Stimulated activated CD4-positive, alpha-beta T cell treated with anti-CD3 and anti-CD28 coated beads, Interleukin-15, amount 100 ng/mL, for 1 hour (primary cell): Measurements from ENCODE around the gene RYR2.
"Not testable (repeated sequence)": the region's sequence is repeated elsewhere in the genome, so short reads cannot be mapped to it uniquely, and the experiment has no call there.

ENCODE experiments used
- DNase-seq, 2 donors: peaks; one replicate each; pipeline ENCODE4 v3.0.0-alpha.2; 2020; ENCODE audit warnings: low read depth in 1 of 2, low spot score in 1 of 2

The RYR2 gene

DNA sequence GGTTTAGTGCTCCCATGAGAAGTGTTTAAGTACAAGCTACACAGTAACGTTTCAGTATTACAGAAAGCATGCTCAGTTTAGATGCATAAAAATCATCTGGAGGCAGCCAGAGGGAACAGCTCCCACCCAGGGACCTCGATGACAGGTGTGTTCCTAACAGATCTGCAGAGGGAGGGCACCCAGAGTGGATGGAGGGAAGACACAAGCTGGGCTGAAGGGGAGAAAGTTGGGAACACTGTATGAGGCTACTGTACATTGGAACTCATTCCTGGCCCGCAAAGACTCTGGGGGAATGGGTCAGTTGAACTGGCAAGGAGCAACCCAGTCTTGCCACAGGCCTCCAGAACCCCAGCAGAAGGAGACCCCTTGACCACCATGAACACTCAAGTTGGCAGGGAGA, 796.3 kb downstream of the RYR2 start:
- no peak for DNase-seq

DNA sequence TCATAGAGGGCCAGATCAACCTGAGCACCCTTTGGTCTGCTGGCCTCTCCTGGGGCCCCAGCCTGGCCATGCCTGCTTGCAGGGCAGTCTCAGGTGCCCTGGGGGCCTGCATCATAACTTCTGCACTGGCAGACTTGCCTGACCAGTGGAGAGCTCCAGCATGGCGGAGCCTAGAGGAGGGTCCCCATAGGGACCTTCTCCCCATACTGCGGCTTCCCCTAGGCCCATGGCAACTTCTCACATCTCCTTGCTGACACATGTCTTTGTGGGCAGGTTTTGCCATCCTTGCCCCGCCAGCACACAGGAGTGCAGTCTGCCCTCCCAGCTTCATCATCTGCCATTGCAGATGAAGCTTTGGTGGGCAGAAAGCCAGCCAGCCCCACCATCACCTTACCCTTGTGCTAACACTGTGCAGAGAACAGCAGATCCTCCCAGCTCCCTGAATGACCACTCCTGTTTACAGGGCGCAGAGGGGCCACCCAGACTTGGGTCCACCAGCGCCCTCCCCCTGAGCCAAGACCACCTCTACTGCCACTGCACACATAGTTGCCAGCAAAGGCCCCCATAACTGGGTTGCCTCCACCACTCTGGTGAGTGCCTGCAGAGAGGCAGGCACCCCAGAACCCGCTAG, 797.0 kb downstream of the RYR2 start:
- no peak for DNase-seq

DNA sequence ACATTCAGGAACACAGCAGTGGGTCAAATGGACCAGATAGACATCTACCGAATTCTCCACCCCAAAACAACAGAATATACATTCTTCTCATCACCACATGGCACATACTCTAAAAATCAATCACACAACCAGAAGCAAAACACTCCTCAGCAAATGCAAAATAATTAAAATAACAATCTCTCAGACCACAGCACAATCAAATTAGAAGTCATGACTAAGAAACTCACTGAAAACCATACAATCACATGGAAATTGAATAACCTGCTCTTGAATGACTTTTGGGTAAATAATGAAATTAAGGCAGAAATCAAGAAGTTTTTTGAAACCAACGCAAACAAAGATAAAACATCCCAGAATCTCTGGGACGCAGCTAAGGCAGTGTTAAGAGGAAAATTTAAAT, 799.5 kb downstream of the RYR2 start:
- DNase-seq: no peak

DNA sequence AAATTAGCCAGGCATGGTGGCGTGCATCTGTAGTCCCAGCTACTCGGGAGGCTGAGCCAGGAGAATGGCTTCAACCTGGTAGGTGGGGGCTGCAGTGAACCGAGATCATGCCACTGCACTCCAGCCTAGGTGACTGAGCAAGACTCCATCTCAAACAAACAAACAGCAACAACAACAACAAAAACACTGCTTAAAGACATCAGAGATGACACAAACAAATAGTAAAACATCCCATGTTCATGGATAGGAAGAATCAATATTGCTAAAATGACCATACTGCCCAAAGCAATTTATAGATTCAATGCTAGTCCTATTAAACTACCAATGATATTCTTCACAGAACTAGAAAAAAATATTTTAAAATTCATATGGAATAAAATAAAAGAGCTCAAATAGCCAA, 801.5 kb downstream of the RYR2 start:
- not testable (repeated sequence) for DNase-seq

- DNase-seq: no peak
These were observed 809.3 kb downstream of the RYR2 start for GRCh38 chr1:237851210-237851845.

- DNase-seq: no peak
These were observed 810.4 kb downstream of the RYR2 start for GRCh38 chr1:237852342-237852741.

DNA sequence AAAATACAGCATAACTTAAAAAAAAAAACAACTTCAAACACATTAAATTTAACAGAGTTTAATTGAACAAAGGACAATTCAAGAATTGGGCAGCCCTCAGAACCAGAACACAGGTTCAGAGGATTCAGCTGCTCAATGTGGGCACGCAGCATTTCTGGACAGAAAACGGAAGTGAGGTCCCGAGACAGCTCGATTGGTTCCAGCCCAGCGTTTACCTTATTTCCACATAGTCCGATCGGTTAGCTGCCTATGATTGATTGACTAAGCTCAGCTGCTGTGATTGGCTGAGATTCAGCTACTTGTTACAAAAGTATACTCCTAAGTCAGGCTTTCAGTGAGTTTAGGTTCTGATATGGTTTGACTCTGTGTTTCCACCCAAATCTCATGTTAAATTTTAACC, 815.5 kb downstream of the RYR2 start:
- no peak for DNase-seq

GRCh38 chr1:237858992-237859391, 817.0 kb downstream of the RYR2 start:
- DNase-seq: no peak

- no peak for DNase-seq
These were observed 820.0 kb downstream of the RYR2 start for GRCh38 chr1:237861944-237862343.

GRCh38 chr1:237863234-237863633, 821.2 kb downstream of the RYR2 start:
- no peak for DNase-seq

GRCh38 chr1:237864338-237865244, 822.6 kb downstream of the RYR2 start:
- no peak for DNase-seq

GRCh38 chr1:237867380-237867888, 825.5 kb downstream of the RYR2 start:
- DNase-seq: no peak

DNA sequence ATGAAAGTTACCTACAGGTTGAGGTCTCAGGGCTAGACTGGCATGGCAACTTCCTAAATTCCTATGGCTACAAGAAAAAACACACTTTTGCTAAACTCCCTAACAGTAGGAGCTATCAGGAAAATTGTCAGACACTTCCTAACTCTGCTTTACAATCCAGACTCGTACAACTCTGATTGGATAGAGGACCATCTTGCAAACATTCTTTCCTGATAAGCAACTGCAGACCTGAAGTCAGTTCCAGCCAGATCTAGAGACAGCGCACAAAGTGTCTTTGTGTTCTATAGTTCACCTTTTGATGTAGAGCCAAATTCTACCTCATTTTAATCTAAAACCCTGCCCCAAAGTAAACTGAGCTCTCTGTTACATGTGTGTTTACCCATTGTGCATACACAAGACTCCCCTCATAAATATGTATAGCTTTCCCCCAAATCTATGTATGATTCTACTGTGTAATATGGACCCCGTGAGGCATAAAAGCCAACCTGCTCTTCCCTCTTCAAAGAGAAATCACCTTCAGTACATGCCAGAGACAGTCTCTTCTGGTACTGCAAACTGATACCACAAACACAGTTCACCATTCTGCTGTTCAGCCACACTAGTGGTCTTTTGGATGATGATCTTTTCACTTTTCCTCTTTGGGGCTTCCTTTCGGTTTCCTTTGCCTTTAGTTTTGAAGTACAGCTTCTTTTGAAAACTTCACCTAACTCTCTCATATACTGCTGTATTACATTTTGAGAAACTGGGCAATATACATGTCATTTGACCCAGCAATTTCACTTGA, 827.0 kb downstream of the RYR2 start:
- DNase-seq: no peak

DNA sequence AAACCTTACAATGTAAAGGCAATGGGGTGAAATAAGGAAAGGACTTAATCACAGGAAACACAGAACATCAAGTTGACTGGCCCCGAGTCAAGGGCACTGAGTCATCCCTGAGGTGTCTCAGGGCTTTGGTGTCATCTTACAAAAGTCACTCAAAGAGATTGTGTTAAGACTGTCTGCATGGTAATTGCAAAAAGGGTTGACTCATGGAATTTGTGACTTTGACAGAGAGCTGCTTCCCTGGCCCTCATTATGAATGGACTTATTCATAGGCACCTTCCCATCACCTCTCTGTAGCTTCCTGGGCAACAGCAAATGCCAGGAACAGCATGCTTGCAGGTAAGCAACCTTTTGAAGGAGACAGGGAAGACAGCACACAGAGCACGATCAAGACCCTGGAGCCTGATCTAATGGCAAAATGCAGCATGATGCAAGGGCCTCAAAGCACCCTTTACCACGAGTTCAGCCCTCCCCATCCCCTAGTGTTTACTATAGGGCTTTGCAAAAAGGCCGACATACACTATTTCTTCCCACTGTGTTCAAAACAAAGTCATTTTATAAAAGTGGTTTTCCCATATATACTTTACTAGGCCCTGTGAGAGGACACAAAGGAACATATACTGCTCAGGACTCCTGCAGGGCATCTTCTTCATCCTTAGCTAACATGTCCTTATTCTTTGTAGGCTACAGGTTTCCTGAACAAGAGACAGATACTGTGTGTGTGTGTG, 831.7 kb downstream of the RYR2 start:
- DNase-seq: no peak

GRCh38 chr1:237875291-237875690, 833.3 kb downstream of the RYR2 start:
- DNase-seq: no peak

DNA sequence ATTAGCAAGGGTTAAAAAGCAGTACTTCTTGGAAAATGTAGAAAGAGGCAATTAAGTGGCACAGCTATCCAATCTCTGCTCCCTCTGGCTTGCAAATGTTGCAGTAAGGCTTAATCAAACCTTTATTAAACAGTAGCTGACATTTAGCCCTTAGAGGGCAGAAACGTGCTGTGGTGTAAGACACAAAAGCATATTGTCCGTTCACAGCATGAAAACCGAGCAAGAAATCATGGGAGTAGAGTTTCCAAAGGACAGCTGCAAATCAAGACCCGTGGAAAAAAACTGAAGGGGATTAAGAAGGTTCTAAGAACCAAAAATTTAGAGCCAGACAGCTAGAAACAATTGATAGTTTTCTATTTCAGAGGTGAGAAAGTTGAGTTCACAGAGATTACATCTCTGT, 835.6 kb downstream of the RYR2 start:
- DNase-seq: no peak

GRCh38 chr1:237878406-237878805, 836.4 kb downstream of the RYR2 start:
- DNase-seq: no peak

GRCh38 chr1:237879195-237879594, 837.2 kb downstream of the RYR2 start:
- DNase-seq: no peak
